ENCODE results near the gene CACNA1C.
A peak's percentile ranks its signal among the peaks of the same experiment; 100 is the strongest.

CACNA1C gene

DNA sequence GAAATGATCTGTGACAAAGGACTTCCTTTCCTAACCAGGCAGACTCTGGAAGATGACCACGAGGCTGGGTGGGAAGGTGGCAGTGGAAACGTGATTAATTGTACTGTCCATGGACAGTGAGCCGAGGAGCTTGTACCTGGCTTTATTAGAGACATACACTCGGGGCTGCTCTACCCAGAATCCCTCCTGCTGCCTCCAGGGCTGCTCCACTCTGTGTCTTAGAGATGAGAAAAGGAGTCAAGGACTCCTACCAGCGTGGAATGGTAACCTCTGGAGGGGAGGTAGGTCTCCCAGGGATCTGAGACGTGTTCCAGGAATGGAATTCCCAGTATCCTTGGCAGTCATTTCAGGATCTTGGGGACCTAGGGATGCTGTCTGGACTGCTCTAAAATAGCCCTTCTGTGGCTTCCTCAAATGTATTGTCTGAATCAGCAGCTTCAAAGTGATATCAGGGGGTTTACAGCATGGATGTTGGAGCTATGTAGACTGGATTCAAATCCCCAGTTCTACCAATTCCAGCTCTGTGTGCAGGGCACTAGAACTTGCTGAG, 237.8 kb downstream of the CACNA1C start:
- Histone ChIP-seq H3K4me3 (ENCODE audit: severe bottlenecking) (no peak overlapping the region), H3K36me3 (ENCODE audit: low read depth) (no peaks in the 10 kb centered on the region), H3K4me1 (ENCODE audit: insufficient read depth, poor library complexity, severe bottlenecking) (no peaks in the 10 kb centered on the region), H3K27me3 (ENCODE audit: insufficient read depth, poor library complexity, severe bottlenecking) (peaks cover 4% of the 10 kb centered on the region), H3K27ac (ENCODE audit: poor library complexity, severe bottlenecking) (no peak overlapping the region), H3K9me3 (ENCODE audit: severe bottlenecking) (no peaks in the 10 kb centered on the region)
- ATAC-seq (ENCODE audit: low read depth) (no peak), DNase-seq (ENCODE audit: low spot score) (no peak)
- TF ChIP-seq, protein P1, sequence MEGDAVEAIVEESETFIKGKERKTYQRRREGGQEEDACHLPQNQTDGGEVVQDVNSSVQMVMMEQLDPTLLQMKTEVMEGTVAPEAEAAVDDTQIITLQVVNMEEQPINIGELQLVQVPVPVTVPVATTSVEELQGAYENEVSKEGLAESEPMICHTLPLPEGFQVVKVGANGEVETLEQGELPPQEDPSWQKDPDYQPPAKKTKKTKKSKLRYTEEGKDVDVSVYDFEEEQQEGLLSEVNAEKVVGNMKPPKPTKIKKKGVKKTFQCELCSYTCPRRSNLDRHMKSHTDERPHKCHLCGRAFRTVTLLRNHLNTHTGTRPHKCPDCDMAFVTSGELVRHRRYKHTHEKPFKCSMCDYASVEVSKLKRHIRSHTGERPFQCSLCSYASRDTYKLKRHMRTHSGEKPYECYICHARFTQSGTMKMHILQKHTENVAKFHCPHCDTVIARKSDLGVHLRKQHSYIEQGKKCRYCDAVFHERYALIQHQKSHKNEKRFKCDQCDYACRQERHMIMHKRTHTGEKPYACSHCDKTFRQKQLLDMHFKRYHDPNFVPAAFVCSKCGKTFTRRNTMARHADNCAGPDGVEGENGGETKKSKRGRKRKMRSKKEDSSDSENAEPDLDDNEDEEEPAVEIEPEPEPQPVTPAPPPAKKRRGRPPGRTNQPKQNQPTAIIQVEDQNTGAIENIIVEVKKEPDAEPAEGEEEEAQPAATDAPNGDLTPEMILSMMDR (IDR thresholded peaks at IDR 0.05; ENCODE audit: poor library complexity, severe bottlenecking), result no peak

DNA sequence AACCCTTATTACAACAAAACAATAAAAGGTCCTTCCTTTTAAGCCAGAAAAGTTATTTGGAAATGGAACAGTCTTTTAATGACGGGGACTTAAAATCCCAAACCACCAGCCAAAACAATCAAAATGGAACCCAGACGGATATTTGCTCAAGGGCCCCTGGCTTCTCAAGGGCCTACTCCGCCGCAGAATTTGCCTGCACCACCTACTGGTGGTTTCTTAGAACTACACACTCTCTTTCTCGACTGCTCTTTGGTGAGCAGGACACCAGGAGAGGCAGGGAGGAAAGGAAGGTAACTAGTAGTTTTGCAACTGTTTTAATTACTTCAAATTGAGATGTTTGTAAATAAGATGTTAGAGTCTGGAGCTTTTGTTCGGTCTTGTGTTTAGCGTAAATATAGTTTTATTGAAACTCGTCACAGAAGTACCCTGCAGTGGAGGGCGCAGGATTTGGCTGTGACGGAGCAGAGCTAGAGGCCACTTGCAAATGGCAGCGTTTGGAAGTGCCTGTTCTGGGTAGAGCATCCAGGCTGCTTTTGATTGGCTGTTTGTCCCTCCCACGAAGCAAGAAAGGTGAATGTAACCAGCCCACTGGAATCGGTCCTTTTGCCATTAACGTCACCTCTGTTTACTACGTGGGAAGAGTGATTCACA, 238.5 kb downstream of the CACNA1C start:
- ATAC-seq (ENCODE audit: low read depth) (peak; percentile 45; the same call in 2 of the 3 replicates), DNase-seq (ENCODE audit: low spot score) (no peak)
- Histone ChIP-seq H3K4me3 (ENCODE audit: severe bottlenecking) (no peak overlapping the region), H3K27ac (ENCODE audit: poor library complexity, severe bottlenecking) (no peak overlapping the region), H3K4me1 (ENCODE audit: insufficient read depth, poor library complexity, severe bottlenecking) (no peaks in the 10 kb centered on the region), H3K36me3 (ENCODE audit: low read depth) (no peaks in the 10 kb centered on the region), H3K9me3 (ENCODE audit: severe bottlenecking) (no peaks in the 10 kb centered on the region), H3K27me3 (ENCODE audit: insufficient read depth, poor library complexity, severe bottlenecking) (peaks cover 4% of the 10 kb centered on the region)
- TF ChIP-seq, protein P1 (IDR thresholded peaks at IDR 0.05; ENCODE audit: poor library complexity, severe bottlenecking), result peak; percentile 74

DNA sequence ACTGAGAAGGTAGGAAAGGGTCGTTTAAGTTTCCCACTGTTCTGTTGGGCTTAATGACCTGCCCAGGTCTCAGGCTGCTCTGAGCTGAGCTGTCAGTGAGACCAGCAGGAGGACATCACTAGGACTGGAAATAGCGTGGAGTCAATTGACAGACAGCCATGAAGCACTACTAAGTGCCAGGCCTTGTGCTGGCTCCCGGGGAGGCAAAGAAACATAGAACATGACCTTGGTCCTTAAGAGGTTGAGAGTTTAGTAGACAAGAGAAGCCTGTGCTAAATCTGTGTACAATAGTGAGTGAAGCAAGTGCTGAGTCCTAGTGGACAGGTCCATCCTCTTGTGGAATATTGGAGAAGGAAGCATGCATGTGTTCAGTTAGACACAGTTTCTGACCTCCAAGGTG, 239.2 kb downstream of the CACNA1C start:
- peaks cover 4% of the 10 kb centered on the region for H3K27me3 ChIP-seq (ENCODE audit: insufficient read depth, poor library complexity, severe bottlenecking)
- DNase-seq (ENCODE audit: low spot score) (no peak), ATAC-seq (ENCODE audit: low read depth) (no peak)
- TF ChIP-seq, protein P1 (IDR thresholded peaks at IDR 0.05; ENCODE audit: poor library complexity, severe bottlenecking), result no peak
- H3K27ac ChIP-seq (ENCODE audit: poor library complexity, severe bottlenecking), result no peak overlapping the region
- H3K4me1 ChIP-seq (ENCODE audit: insufficient read depth, poor library complexity, severe bottlenecking), result no peaks in the 10 kb centered on the region
- no peaks in the 10 kb centered on the region for H3K36me3 ChIP-seq (ENCODE audit: low read depth)
- no peaks in the 10 kb centered on the region for H3K9me3 ChIP-seq (ENCODE audit: severe bottlenecking)
- H3K4me3 ChIP-seq (ENCODE audit: severe bottlenecking), result no peak overlapping the region

DNA sequence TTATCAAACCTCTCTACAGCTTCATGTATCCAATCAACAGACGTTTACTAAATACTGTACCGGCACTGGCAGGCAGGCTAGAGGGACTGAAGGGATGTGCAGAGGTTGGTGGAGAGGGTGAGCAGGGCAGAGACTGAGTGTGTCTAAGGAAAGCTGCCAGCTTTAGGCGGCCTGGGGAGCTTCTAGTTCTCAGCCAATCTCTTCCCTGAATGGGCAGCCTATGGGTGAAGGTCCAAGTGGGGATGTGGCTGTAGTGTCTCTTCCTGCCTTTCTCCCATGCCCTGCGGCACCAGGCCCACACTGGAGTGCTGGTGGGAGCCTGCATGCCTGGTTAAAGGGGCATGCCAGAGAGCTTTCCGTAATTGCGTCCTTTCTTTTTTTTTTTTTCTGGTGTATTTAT, 239.8 kb downstream of the CACNA1C start:
- peaks cover 9% of the 10 kb centered on the region for H3K27me3 ChIP-seq (ENCODE audit: insufficient read depth, poor library complexity, severe bottlenecking)
- DNase-seq (ENCODE audit: low spot score), result no peak

More for the DNA sequence above, 239.8 kb downstream of the CACNA1C start:
- Histone ChIP-seq H3K9me3 (ENCODE audit: severe bottlenecking) (no peaks in the 10 kb centered on the region), H3K27ac (ENCODE audit: poor library complexity, severe bottlenecking) (no peak overlapping the region), H3K36me3 (ENCODE audit: low read depth) (no peaks in the 10 kb centered on the region), H3K4me3 (ENCODE audit: severe bottlenecking) (no peak overlapping the region), H3K4me1 (ENCODE audit: insufficient read depth, poor library complexity, severe bottlenecking) (no peaks in the 10 kb centered on the region)
- no peak for ATAC-seq (ENCODE audit: low read depth)
- TF ChIP-seq, protein P1 (IDR thresholded peaks at IDR 0.05; ENCODE audit: poor library complexity, severe bottlenecking), result no peak

All from RWPE2 (cell line).